Breast epithelium (tissue), 4 donors: ENCODE data around the gene PRR3. TPM values are rescaled to one million over a fixed set of nuclear protein-coding genes. Genes with fewer than 3 reads are reported as not detected.

Source experiments
- DNase-seq, 2 donors: peaks; one replicate each; pipeline ENCODE4 v3.0.0-alpha.2; 2019; ENCODE audit warnings: low spot score in 2 of 2
- H3K27ac ChIP-seq, 2 donors: fragments of 200-600 bp; sonication (generic) in 1 of 2; one replicate each; pipeline ENCODE4 v1.5.1; 2016 to 2019; ENCODE audit warnings: mild to moderate bottlenecking in 1 of 2
- H3K27me3 ChIP-seq, 2 donors: fragments of 200-600 bp; sonication (generic) in 1 of 2; one replicate each; pipeline versions ENCODE4 v1.5.1 to v1.6.0; 2017 to 2019; ENCODE audit warnings: control low read depth in 1 of 2, mild to moderate bottlenecking in 1 of 2
- H3K36me3 ChIP-seq: fragments of 200-600 bp; one replicate; pipeline ENCODE4 v1.5.1; 2019
- H3K4me1 ChIP-seq, 2 donors: fragments of 200-600 bp; sonication (generic); one replicate each; pipeline ENCODE4 v1.5.1; 2016 to 2019; ENCODE audit warnings: control low read depth in 1 of 2
- H3K4me3 ChIP-seq, 3 donors: fragments of 200-600 bp; sonication (generic); 1 replicate in 2 of 3; 2 replicates in 1 of 3; pipeline ENCODE4 v1.5.1; 2016 to 2019; ENCODE audit warnings: mild to moderate bottlenecking in 3 of 3, moderate library complexity in 2 of 3
- H3K9me3 ChIP-seq, 2 donors: fragments of 200-600 bp; sonication (generic) in 1 of 2; one replicate each; pipeline ENCODE4 v1.5.1; 2016 to 2019; ENCODE audit warnings: control low read depth in 1 of 2
- CTCF ChIP-seq, 3 donors: fragments of 450-650 bp; IDR thresholded peaks; one replicate each; pipeline ENCODE4 v1.5.1; 2016 to 2017; ENCODE audit warnings: antibody characterized with exemption in 3 of 3, mild to moderate bottlenecking in 3 of 3, moderate library complexity in 3 of 3
- POLR2A ChIP-seq: fragments of 450-650 bp; IDR thresholded peaks from one replicate; pipeline ENCODE4 v1.6.1; 2016; ENCODE audit warnings: antibody characterized with exemption, mild to moderate bottlenecking, moderate library complexity
- POLR2AphosphoS5 ChIP-seq, 3 donors: sonication (generic); formaldehyde crosslinking; IDR thresholded peaks; one replicate each; pipeline ENCODE4 v1.6.1; 2017; ENCODE audit warnings: antibody characterized with exemption in 3 of 3
- intact Hi-C: fragments of 100-400 bp; cut with DNase I; formaldehyde crosslinking; loops from one replicate; pipeline ENCODE4 v1.15.1; 2023; ENCODE audit warnings: low total_unique reads
- total RNA-seq, 3 donors: library from RNA; depleted of rRNA; stranded (reverse); fragments of >200 nt; gene quantifications; one replicate each; pipeline ENCODE4 v1.1.0, GENCODE V29; 2016

Gene PRR3
- total RNA-seq, 3 donors from 2014 or later, result 9.0 to 28.4 (median 12.1) TPM

- Histone ChIP-seq H3K27me3 (no peaks in the 10 kb centered on the region), H3K27ac (no peak overlapping the region), H3K9me3 (no peaks in the 10 kb centered on the region), H3K4me1 (peaks cover 4 to 6% of the 10 kb centered on the region in 2 donors), H3K36me3 (no peaks in the 10 kb centered on the region), H3K4me3 (no peak overlapping the region)
- no peak for TF ChIP-seq POLR2AphosphoS5 (IDR thresholded peaks at IDR 0.05)
- TF ChIP-seq CTCF (IDR thresholded peaks at IDR 0.05), result no peak
- TF ChIP-seq POLR2A, result no peak
- intact Hi-C loops, result no loop called here
- no peak for DNase-seq
Observed at GRCh38 chr6:30562470-30563425, 5.7 kb downstream of the PRR3 start.

- Histone ChIP-seq H3K4me1 (no peaks in the 10 kb centered on the region), H3K36me3 (no peaks in the 10 kb centered on the region), H3K9me3 (no peaks in the 10 kb centered on the region), H3K4me3 (no peak overlapping the region), H3K27ac (no peak overlapping the region), H3K27me3 (no peaks in the 10 kb centered on the region)
- TF ChIP-seq POLR2AphosphoS5 (IDR thresholded peaks at IDR 0.05) (no peak), POLR2A (no peak), CTCF (IDR thresholded peaks at IDR 0.05) (no peak)
- no peak for DNase-seq
- intact Hi-C loops, result no loop called here
Observed at GRCh38 chr6:30564114-30564513, 7.0 kb downstream of the PRR3 start.

DNA sequence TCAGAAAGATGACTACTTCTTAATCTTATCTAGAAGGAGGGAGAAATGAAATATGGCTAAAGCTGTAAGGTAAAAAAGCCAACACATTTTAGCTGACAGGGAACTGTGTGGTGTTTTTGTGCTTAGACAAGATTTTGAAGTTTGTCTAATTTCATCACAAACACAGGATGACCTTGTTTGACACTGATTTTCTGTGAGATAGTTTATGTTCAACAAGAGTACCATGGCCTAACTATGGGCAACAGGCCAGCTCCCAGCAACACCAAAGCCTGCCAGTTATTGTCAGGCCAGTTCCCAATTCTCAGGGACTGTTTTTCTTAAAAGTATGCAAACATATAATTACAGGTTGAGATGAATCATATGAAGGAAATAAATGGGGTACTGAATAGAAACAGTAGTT lies 8.7 kb downstream of the PRR3 start:
- intact Hi-C loops, result no loop called here
- TF ChIP-seq POLR2A (no peak), CTCF (IDR thresholded peaks at IDR 0.05) (no peak), POLR2AphosphoS5 (IDR thresholded peaks at IDR 0.05) (no peak)
- Histone ChIP-seq H3K36me3 (no peaks in the 10 kb centered on the region), H3K9me3 (no peaks in the 10 kb centered on the region), H3K4me1 (no peaks in the 10 kb centered on the region), H3K4me3 (no peak overlapping the region), H3K27me3 (no peaks in the 10 kb centered on the region), H3K27ac (no peak overlapping the region)
- no peak for DNase-seq

- no peak overlapping the region for H3K27ac ChIP-seq
- no peaks in the 10 kb centered on the region for H3K27me3 ChIP-seq
- intact Hi-C loops, result no loop called here
- TF ChIP-seq POLR2A (no peak), POLR2AphosphoS5 (IDR thresholded peaks at IDR 0.05) (no peak), CTCF (IDR thresholded peaks at IDR 0.05) (no peak)
- H3K4me1 ChIP-seq, result peaks cover 3 to 6% of the 10 kb centered on the region in 2 donors
- no peaks in the 10 kb centered on the region for H3K9me3 ChIP-seq
- no peak overlapping the region for H3K4me3 ChIP-seq
- no peak for DNase-seq
- no peaks in the 10 kb centered on the region for H3K36me3 ChIP-seq
Observed at GRCh38 chr6:30568245-30568644, 11.2 kb downstream of the PRR3 start.

DNA sequence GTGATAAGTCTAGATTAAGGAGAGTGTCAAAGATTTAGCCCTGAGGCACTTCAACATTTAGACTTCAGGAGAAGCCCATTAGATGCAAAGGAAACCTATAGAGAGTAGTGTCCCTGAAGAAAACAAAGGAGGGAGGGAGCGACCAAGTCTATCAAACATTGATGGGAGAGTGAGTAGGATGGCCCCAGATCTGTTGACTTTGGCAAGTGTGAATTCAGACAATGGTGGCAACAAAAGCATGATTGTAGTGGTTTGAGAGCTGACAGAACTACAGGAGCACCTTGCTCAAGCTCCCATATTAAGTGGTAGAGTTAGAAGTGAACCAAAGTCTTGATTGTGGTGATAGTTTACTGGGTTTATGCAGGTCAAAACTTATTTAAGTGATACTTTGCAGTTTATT lies 13.2 kb downstream of the PRR3 start:
- H3K27ac ChIP-seq, result no peak overlapping the region
- DNase-seq, result no peak
- no peaks in the 10 kb centered on the region for H3K9me3 ChIP-seq
- peak overlapping the region; percentile 61 to 84 (median 74) for H3K4me3 ChIP-seq
- H3K27me3 ChIP-seq, result no peaks in the 10 kb centered on the region
- no peak for TF ChIP-seq POLR2A
- no peak for TF ChIP-seq CTCF (IDR thresholded peaks at IDR 0.05)
- no peak for TF ChIP-seq POLR2AphosphoS5 (IDR thresholded peaks at IDR 0.05)
- intact Hi-C loops, result no loop called here
- H3K4me1 ChIP-seq, result peaks cover 3 to 6% of the 10 kb centered on the region in 2 donors
- no peaks in the 10 kb centered on the region for H3K36me3 ChIP-seq
